MCF 10A (cell line): ENCODE data around the gene CAMTA1. TPM values are rescaled to one million over a fixed set of nuclear protein-coding genes. Genes with fewer than 3 reads are reported as not detected.

ENCODE experiments used
- BruUV-seq: library from RNA; stranded (reverse); fragments of 400-500 nt; replicated peaks from 2 replicates; lab custom pipeline; 2021; lab: Mats Ljungman, UMichigan
- CTCF ChIA-PET: fragments of 300-600 bp; sonication (Branson Sonifier 250); formaldehyde crosslinking; extraction: SDS; loops from one replicate; lab custom pipeline; 2021; ENCODE audit warnings: antibody characterized with exemption, inconsistent platforms; lab: Yijun Ruan, JAX
- POLR2A ChIA-PET: fragments of 300-600, 350-650 bp; sonication (Branson Sonifier 250); formaldehyde crosslinking; extraction: SDS; loops from one replicate; lab custom pipeline; 2020; ENCODE audit warnings: antibody characterized with exemption, inconsistent platforms; lab: Yijun Ruan, JAX
- DNase-seq: peaks from one replicate; pipeline ENCODE4 v3.0.0-alpha.2; 2018; ENCODE audit not compliant: unreplicated experiment
- H3K27ac Mint-ChIP-seq: one replicate; pipeline ENCODE4 v1.8.0; 2022; ENCODE audit warnings: mild to moderate bottlenecking, low read depth, mixed read lengths; ENCODE audit not compliant: unreplicated experiment
- H3K27me3 Mint-ChIP-seq: one replicate; pipeline ENCODE4 v1.8.0; 2022; ENCODE audit warnings: mixed read lengths; ENCODE audit not compliant: insufficient read depth, unreplicated experiment
- H3K36me3 Mint-ChIP-seq: one replicate; pipeline ENCODE4 v1.8.0; 2022; ENCODE audit warnings: mild to moderate bottlenecking, moderate library complexity, mixed read lengths; ENCODE audit not compliant: insufficient read depth, unreplicated experiment
- H3K4me1 Mint-ChIP-seq: one replicate; pipeline ENCODE4 v1.8.0; 2022; ENCODE audit warnings: mixed read lengths; ENCODE audit not compliant: insufficient read depth, unreplicated experiment
- H3K4me3 Mint-ChIP-seq: one replicate; pipeline ENCODE4 v1.8.0; 2022; ENCODE audit warnings: mild to moderate bottlenecking, moderate library complexity, mixed read lengths; ENCODE audit not compliant: unreplicated experiment
- H3K9me3 Mint-ChIP-seq: one replicate; pipeline ENCODE4 v1.8.0; 2022; ENCODE audit warnings: mixed read lengths; ENCODE audit not compliant: unreplicated experiment
- intact Hi-C: fragments of 100-400 bp; cut with micrococcal nuclease; formaldehyde crosslinking; loops from 2 replicates; pipeline ENCODE4 v1.14.1; 2022
- total RNA-seq: library from RNA; stranded (reverse); gene quantifications from 2 replicates; pipeline ENCODE4 v1.2.3, GENCODE V29; 2022
- TF ChIP-seq, protein P1 (sequence below): fragments of 200-600 bp; IDR thresholded peaks from one replicate; pipeline ENCODE4 v1.8.0; 2022; ENCODE audit warnings: antibody characterized with exemption, mild to moderate bottlenecking; ENCODE audit not compliant: unreplicated experiment

Gene CAMTA1
- total RNA-seq, 1 experiment from 2014 or later, result 74.1 TPM

DNA sequence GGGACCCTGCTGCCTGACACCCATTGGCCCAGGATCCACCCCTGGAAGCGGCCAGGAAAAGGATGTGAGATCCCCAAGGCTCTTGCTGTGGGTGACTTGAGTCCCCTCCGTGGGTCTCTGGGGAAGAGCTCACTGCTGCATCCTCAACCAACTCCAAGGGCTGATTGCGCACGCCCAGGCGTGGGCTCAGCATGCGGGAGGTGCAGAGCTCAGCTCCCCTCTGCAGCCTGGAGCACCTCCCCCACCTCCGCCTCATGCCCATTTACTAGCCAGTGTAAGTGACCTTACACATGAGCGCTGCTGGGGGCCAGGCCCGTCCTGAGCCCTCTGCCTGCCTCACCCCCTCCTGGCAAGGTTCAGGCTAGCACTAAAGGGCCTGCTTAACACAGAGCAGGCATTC, 847.4 kb downstream of the CAMTA1 start:
- BruUV-seq, result no TSS peak
- Mint-ChIP-seq H3K4me1 (no peaks in the 10 kb centered on the region), H3K9me3 (no peaks in the 10 kb centered on the region), H3K27me3 (peaks cover 67% of the 10 kb centered on the region), H3K4me3 (no peak overlapping the region), H3K36me3 (no peaks in the 10 kb centered on the region), H3K27ac (no peak overlapping the region)
- DNase-seq, result no peak
- intact Hi-C loops, result no loop called here
- ChIA-PET POLR2A (no interaction called here), CTCF (interaction anchor here (1.1 kb wide), 1 partner anchor 35 kb away, joined by 5 read pairs; no protein-coding TSS in a partner anchor)
- TF ChIP-seq, protein P1, sequence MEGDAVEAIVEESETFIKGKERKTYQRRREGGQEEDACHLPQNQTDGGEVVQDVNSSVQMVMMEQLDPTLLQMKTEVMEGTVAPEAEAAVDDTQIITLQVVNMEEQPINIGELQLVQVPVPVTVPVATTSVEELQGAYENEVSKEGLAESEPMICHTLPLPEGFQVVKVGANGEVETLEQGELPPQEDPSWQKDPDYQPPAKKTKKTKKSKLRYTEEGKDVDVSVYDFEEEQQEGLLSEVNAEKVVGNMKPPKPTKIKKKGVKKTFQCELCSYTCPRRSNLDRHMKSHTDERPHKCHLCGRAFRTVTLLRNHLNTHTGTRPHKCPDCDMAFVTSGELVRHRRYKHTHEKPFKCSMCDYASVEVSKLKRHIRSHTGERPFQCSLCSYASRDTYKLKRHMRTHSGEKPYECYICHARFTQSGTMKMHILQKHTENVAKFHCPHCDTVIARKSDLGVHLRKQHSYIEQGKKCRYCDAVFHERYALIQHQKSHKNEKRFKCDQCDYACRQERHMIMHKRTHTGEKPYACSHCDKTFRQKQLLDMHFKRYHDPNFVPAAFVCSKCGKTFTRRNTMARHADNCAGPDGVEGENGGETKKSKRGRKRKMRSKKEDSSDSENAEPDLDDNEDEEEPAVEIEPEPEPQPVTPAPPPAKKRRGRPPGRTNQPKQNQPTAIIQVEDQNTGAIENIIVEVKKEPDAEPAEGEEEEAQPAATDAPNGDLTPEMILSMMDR, result no peak

DNA sequence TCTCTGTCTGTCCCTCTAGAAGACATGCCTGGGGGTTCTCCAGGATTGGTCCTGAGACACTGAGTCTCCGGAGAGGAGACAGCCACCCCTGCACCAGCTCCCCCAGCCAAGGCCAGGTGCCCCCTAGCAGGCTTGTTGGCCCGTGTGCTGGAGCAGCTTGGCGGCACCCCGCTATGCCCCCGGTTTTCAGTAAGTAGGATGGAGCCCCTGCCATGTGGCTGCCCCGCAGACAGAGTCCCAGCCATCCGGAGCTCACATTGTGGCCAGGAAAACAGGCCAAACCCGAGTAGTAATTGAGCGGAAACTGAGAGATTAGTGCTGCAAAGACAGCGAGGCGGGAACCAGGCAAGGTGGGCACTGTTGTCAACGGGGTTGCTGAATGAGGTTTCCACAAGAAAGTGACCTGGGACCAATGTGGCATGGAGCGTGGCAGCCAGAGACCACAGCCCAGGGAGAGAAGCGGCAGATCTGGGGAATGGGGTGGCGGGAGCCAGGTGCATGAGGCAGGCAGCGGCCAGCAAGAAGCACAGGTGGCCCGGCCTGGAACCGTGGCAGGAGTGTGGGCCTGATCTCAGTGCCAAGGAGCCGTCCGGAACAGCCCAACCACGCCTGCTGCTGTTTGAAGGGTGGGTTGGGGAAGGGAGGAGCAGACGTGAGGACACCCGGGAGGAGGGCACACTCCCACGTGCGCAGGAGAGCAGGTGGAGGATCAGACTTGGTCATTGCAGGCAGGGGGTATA, 848.4 kb downstream of the CAMTA1 start:
- no peak overlapping the region for H3K27ac Mint-ChIP-seq
- H3K9me3 Mint-ChIP-seq, result no peaks in the 10 kb centered on the region
- no peak for DNase-seq
- no TSS peak for BruUV-seq
- POLR2A ChIA-PET, result interaction anchor here (0.6 kb wide), 1 partner anchor 391 kb away, joined by 3 read pairs; no protein-coding TSS in a partner anchor
- H3K4me1 Mint-ChIP-seq, result no peaks in the 10 kb centered on the region
- no peak overlapping the region for H3K4me3 Mint-ChIP-seq
- CTCF ChIA-PET, result interaction anchor here (1.1 kb wide), 1 partner anchor 34 kb away, joined by 5 read pairs; no protein-coding TSS in a partner anchor
- no peaks in the 10 kb centered on the region for H3K36me3 Mint-ChIP-seq
- H3K27me3 Mint-ChIP-seq, result peaks cover 57% of the 10 kb centered on the region
- TF ChIP-seq, protein P1, result no peak
- intact Hi-C loops, result no loop called here

DNA sequence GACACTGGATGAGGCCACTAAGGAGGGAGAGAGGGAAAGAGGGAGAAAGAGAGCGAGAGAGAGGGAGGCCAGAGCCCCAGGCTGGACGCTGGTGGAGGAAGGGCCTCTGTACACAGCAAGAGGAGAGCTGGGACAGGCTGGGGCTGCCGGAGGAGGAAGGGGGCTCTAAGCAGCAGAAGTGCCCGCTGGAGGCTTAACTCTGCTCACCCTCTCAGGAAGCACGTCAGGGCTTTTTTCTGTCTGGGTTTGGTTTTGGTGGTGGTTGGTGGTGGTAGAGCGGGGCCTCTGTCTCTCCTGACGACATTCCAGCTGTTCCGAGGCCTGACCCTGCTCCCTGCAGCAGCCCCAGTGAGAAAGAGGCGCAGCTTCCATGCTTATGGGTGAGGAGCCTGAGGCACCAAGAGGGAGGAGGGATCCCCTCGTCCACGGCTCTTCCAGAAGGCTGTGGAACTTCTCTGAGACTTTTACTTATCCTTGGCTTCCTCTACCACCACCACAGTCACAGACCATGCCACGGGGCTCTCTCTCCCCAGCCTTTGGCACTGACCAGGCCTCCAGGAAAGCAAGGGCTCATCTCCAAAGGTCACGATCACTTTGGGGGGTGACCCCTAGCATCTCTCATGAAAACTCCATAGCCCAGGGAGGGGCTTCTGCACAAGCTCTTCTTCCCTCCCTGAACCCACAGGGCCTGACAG, 849.4 kb downstream of the CAMTA1 start:
- Mint-ChIP-seq H3K4me1 (no peaks in the 10 kb centered on the region), H3K27ac (no peak overlapping the region), H3K36me3 (no peaks in the 10 kb centered on the region), H3K27me3 (peaks cover 47% of the 10 kb centered on the region), H3K9me3 (no peaks in the 10 kb centered on the region), H3K4me3 (no peak overlapping the region)
- TF ChIP-seq, protein P1, result no peak
- intact Hi-C loops, result no loop called here
- ChIA-PET CTCF (no interaction called here), POLR2A (interaction anchor here (0.7 kb wide), 1 partner anchor 22 kb away, joined by 3 read pairs; no protein-coding TSS in a partner anchor)
- no TSS peak for BruUV-seq
- DNase-seq, result no peak
